ENCODE results near the gene GRAMD1B.

GRAMD1B gene

DNA sequence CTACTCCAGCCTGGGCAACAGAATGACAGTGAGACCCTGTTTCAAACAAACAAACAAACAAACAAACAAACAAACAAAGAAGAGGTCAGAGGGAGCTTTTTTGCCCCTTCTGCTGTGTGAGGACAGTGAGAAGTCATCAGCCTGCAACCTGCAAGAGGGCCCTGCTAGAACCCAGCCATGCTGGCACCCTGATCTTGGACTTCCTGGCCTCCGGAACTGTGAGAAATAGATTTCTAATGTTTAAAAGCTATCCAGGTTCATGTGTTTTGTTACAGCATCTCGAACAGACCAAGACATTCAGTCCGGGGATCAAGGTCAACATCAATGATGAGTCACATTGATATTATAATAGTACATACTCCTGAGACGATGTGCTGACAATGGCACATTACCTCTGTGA is 41.4 kb upstream of the GRAMD1B start:
- no peak overlapping the region for H3K4me3 ChIP-seq (ENCODE audit: low read depth, low read length)
- TF ChIP-seq, protein P1, sequence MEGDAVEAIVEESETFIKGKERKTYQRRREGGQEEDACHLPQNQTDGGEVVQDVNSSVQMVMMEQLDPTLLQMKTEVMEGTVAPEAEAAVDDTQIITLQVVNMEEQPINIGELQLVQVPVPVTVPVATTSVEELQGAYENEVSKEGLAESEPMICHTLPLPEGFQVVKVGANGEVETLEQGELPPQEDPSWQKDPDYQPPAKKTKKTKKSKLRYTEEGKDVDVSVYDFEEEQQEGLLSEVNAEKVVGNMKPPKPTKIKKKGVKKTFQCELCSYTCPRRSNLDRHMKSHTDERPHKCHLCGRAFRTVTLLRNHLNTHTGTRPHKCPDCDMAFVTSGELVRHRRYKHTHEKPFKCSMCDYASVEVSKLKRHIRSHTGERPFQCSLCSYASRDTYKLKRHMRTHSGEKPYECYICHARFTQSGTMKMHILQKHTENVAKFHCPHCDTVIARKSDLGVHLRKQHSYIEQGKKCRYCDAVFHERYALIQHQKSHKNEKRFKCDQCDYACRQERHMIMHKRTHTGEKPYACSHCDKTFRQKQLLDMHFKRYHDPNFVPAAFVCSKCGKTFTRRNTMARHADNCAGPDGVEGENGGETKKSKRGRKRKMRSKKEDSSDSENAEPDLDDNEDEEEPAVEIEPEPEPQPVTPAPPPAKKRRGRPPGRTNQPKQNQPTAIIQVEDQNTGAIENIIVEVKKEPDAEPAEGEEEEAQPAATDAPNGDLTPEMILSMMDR (IDR thresholded peaks at IDR 0.05; ENCODE audit: low read depth, low read length, missing control alignments), result no peak
- no peak for DNase-seq (ENCODE audit: low read depth)

DNA sequence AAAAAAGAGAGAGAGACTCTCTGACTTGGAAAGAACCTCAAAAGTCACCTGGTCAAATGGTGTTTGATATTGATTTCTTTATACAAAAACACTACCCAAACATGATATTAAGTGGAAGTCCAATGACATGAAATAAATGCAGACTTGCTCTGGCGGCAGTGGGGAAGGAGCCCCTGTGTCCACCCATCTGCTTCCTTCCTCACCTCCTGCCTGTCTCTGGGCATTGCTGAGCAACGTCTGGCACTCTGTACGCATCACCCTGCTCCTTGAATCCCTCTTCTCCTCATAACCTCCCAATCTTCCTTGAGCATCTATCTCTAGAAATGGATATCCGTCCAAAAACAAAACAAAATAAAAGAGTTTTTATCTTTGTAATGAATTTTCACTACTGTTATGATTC is 39.9 kb upstream of the GRAMD1B start:
- H3K4me3 ChIP-seq (ENCODE audit: low read depth, low read length), result no peak overlapping the region
- TF ChIP-seq, protein P1 (IDR thresholded peaks at IDR 0.05; ENCODE audit: low read depth, low read length, missing control alignments), result no peak
- DNase-seq (ENCODE audit: low read depth), result no peak

DNA sequence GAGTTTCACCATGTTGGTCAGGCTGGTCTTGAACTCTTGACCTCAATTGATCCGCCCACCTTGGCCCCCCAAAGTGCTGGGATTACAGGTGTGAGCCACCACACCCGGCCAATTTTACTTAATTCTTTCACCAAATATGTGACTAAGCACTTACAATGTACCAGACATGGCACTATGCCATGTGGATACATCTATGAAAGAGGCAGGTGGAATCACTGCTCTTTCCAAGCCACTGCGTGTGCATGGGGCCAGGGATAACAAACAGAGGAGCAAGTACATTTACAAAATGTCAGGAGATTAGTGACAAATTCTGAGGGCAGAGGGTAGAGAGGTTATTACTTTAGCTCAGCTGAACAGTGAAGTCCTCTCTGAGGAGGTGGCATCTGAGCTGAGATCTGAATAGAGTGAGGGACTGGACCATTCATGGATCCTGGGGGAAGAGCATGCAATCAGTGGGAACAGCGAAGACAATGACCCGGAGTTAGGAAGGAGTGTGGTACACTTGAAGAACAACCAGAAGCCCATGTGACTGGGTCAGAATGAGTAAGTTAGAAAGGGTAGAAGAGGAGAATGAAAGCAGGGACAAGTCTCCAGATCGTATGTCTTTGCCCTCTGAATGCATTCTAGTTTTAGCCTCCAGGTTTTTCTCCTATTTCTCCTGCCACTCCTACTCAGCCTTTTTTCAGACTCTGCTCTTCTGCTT is 38.3 kb upstream of the GRAMD1B start:
- no peak overlapping the region for H3K4me3 ChIP-seq (ENCODE audit: low read depth, low read length)
- DNase-seq (ENCODE audit: low read depth), result no peak
- TF ChIP-seq, protein P1 (IDR thresholded peaks at IDR 0.05; ENCODE audit: low read depth, low read length, missing control alignments), result no peak

DNA sequence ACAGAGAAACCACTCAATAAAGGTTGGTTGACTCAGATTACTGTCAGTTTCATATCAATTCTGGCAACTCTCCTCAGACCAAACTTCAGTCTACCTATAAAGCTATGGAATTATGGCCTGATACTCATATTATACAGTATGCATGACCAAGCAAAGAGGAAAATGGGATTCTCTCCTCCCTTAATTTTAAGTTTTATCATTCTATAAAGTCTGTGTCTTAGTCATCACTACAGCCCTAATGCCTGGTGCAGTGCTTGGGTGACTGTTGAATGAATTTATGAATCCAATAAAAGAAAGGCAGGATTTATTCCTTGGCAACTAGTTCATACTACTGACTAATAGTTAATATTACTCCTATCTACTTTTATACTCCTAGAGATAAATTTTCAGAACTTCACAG is 37.6 kb upstream of the GRAMD1B start:
- TF ChIP-seq, protein P1 (IDR thresholded peaks at IDR 0.05; ENCODE audit: low read depth, low read length, missing control alignments), result no peak
- no peak for DNase-seq (ENCODE audit: low read depth)
- no peak overlapping the region for H3K4me3 ChIP-seq (ENCODE audit: low read depth, low read length)

DNA sequence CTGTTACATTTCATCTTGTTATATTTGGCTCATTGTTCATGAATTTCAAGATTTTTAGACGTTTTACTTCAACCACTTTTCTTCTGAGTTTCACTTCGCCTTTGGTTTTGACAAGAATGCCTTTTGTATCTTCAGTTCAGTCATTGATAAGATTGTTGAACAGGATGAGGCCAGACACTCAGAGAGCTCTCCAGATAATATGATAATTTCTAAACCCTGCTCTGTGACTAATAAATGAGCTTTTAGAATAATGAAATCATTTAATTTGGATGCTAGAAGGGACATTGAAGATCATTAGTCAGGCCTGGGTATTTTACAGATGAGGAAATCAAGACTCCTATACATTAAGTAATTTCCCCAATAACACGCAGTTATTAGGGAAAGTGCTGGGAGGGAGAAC is 37.2 kb upstream of the GRAMD1B start:
- TF ChIP-seq, protein P1 (IDR thresholded peaks at IDR 0.05; ENCODE audit: low read depth, low read length, missing control alignments), result no peak
- H3K4me3 ChIP-seq (ENCODE audit: low read depth, low read length), result no peak overlapping the region
- DNase-seq (ENCODE audit: low read depth), result no peak

DNA sequence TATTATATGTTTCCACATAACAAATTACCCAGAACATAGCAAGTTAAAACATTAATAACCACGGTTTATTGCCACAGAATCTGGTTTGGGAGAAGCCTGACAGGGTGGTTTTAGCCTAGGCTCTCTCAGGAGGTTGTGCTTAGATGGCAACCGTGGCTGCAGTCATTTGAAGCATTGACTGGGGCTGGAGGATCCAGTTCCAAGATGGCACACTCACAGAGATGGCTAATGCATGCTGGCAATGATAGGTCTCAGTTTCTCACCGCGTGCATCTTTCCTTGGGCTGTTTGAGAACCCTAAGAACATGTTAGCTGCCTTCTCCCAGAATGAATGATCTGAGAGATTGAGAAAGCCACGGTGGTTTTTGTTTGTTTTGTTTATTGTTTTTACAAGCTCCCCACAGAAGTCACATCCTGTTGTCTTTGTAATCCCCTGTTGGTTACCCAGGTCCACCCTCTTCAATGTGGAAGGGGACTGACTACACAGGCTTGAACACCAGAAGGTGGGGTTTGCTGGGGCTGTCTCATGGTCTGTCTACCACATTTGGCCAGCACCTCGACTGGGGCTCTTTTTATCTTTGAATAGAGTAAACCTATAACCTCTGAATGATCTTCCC is 36.6 kb upstream of the GRAMD1B start:
- TF ChIP-seq, protein P1 (IDR thresholded peaks at IDR 0.05; ENCODE audit: low read depth, low read length, missing control alignments), result no peak
- no peak overlapping the region for H3K4me3 ChIP-seq (ENCODE audit: low read depth, low read length)
- peak; percentile 19 for DNase-seq (ENCODE audit: low read depth)

DNA sequence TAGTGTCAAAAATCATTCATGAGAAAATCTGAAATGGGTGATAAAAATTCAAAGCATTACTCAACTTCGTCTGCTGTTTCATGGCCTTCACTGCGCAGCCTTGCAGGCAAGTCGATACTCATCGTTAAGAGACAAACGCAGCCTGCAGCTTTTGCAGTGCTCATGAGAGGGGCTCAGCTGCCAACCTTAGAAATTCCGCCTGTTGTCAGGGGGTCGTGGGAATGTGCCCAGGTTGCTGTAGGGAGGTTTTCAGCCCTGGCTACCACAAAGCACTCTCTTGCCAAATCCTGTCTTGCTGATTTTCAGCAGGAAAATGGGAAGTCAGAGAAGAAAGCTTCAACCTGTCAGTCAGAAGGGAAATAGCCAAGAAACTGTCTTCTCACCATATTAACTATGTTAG is 25.4 kb upstream of the GRAMD1B start:
- TF ChIP-seq, protein P1 (IDR thresholded peaks at IDR 0.05; ENCODE audit: low read depth, low read length, missing control alignments), result no peak

More for the DNA sequence above, 25.4 kb upstream of the GRAMD1B start:
- no peak for DNase-seq (ENCODE audit: low read depth)
- H3K4me3 ChIP-seq (ENCODE audit: low read depth, low read length), result no peak overlapping the region
